Hepatocyte (in vitro differentiated cells): ENCODE measurements around the gene P2RY12.

Source experiments
- CTCF ChIP-seq: fragments of 200-600 bp; sonication (generic); IDR thresholded peaks from 2 replicates; pipeline ENCODE4 v1.5.1; 2016; ENCODE audit warnings: antibody characterized with exemption, mild to moderate bottlenecking; ENCODE audit not compliant: poor library complexity
- EZH2 ChIP-seq: fragments of 200-600 bp; sonication (generic); IDR thresholded peaks from 2 replicates; pipeline ENCODE4 v1.6.1; 2016; ENCODE audit warnings: antibody characterized with exemption, mild to moderate bottlenecking, borderline replicate concordance
- EZH2phosphoT487 ChIP-seq: fragments of 200-600 bp; sonication (generic); IDR thresholded peaks from one replicate; pipeline ENCODE4 v1.6.1; 2018; ENCODE audit warnings: antibody characterized with exemption, mild to moderate bottlenecking, low read depth, moderate library complexity; ENCODE audit not compliant: unreplicated experiment, severe bottlenecking

GRCh38 chr3:151314593-151314992 lies 70.0 kb downstream of the P2RY12 start:
- no peak for TF ChIP-seq CTCF
- TF ChIP-seq EZH2phosphoT487, result no peak
- TF ChIP-seq EZH2, result no peak
